Measurements from ENCODE around the gene IER3. TPM values are rescaled to one million over a fixed set of nuclear protein-coding genes. Genes with fewer than 3 reads are reported as not detected.

The IER3 gene
- total RNA-seq, 2 donors from 2014 or later, result 102 to 136 TPM

GRCh38 chr6:30730601-30731435, 13.5 kb downstream of the IER3 start:
- Mint-ChIP-seq H3K27me3 (ENCODE audit: insufficient read depth) (no peaks in the 10 kb centered on the region), H3K4me1 (peaks cover 9% of the 10 kb centered on the region), H3K9me3 (no peaks in the 10 kb centered on the region), H3K4me3 (no peak overlapping the region), H3K27ac (peak overlapping the region; percentile 92), H3K36me3 (ENCODE audit: low read depth) (peaks cover 65% of the 10 kb centered on the region)
- Histone ChIP-seq H3K36me3 (ENCODE audit: control insufficient read depth, insufficient read depth, low read length) (peaks cover 48% of the 10 kb centered on the region), H3K4me1 (ENCODE audit: control insufficient read depth, insufficient read depth, low read length) (no peaks in the 10 kb centered on the region), H3K9me3 (ENCODE audit: control insufficient read depth, low read length) (no peaks in the 10 kb centered on the region), H3K4me3 (ENCODE audit: low read length) (no peak overlapping the region), H3K27me3 (ENCODE audit: control insufficient read depth, insufficient read depth, low read length, poor library complexity, severe bottlenecking) (no peaks in the 10 kb centered on the region), H3K9ac (ENCODE audit: extremely low read depth, low read length, poor library complexity, severe bottlenecking) (no peak overlapping the region), H3K27ac (ENCODE audit: low read depth, low read length) (no peak overlapping the region)
- peak; percentile 94 for DNase-seq
- peak; percentile 82 for TF ChIP-seq CTCF (conservative IDR thresholded peaks at IDR 0.05)
- WGBS, 2 experiments (ENCODE audit: insufficient coverage in 1 of 2, insufficient read length in 1 of 2), result 80 to 87% methylated on average over 11 to 30 of the region's 30 CpGs

- Mint-ChIP-seq H3K4me1 (peaks cover 22% of the 10 kb centered on the region), H3K4me3 (no peak overlapping the region), H3K27ac (peak overlapping the region; percentile 78), H3K27me3 (ENCODE audit: insufficient read depth) (no peaks in the 10 kb centered on the region), H3K36me3 (ENCODE audit: low read depth) (peaks cover 76% of the 10 kb centered on the region), H3K9me3 (no peaks in the 10 kb centered on the region)
- H3K27me3 ChIP-seq (ENCODE audit: control insufficient read depth, insufficient read depth, low read length, poor library complexity, severe bottlenecking), result no peaks in the 10 kb centered on the region
- no peak overlapping the region for H3K4me3 ChIP-seq (ENCODE audit: low read length)
- no peak overlapping the region for H3K9ac ChIP-seq (ENCODE audit: extremely low read depth, low read length, poor library complexity, severe bottlenecking)
- TF ChIP-seq CTCF (conservative IDR thresholded peaks at IDR 0.05), result peak; percentile 46
- peaks cover 62% of the 10 kb centered on the region for H3K36me3 ChIP-seq (ENCODE audit: control insufficient read depth, insufficient read depth, low read length)
- no peak for DNase-seq
- no peaks in the 10 kb centered on the region for H3K9me3 ChIP-seq (ENCODE audit: control insufficient read depth, low read length)
- 78 to 87% methylated on average over 5 to 7 of the region's 7 CpGs for WGBS, 2 experiments (ENCODE audit: insufficient coverage in 1 of 2, insufficient read length in 1 of 2)
- no peak overlapping the region for H3K27ac ChIP-seq (ENCODE audit: low read depth, low read length)
- H3K4me1 ChIP-seq (ENCODE audit: control insufficient read depth, insufficient read depth, low read length), result no peaks in the 10 kb centered on the region
Observed at GRCh38 chr6:30727920-30728553, 16.3 kb downstream of the IER3 start.

- H3K27ac Mint-ChIP-seq, result peak overlapping the region; percentile 76
- no peak overlapping the region for H3K9ac ChIP-seq (ENCODE audit: extremely low read depth, low read length, poor library complexity, severe bottlenecking)
- H3K4me1 ChIP-seq (ENCODE audit: control insufficient read depth, insufficient read depth, low read length), result no peaks in the 10 kb centered on the region
- WGBS, 2 experiments (ENCODE audit: insufficient coverage in 1 of 2, insufficient read length in 1 of 2), result 93 to 100% methylated on average over 9 to 11 of the region's 11 CpGs
- no peak for DNase-seq
- no peaks in the 10 kb centered on the region for H3K9me3 ChIP-seq (ENCODE audit: control insufficient read depth, low read length)
- no peak for TF ChIP-seq CTCF (conservative IDR thresholded peaks at IDR 0.05)
- peaks cover 80% of the 10 kb centered on the region for H3K36me3 Mint-ChIP-seq (ENCODE audit: low read depth)
- no peaks in the 10 kb centered on the region for H3K27me3 Mint-ChIP-seq (ENCODE audit: insufficient read depth)
- peaks cover 31% of the 10 kb centered on the region for H3K4me1 Mint-ChIP-seq
- H3K27ac ChIP-seq (ENCODE audit: low read depth, low read length), result no peak overlapping the region
- no peak overlapping the region for H3K4me3 ChIP-seq (ENCODE audit: low read length)
- H3K9me3 Mint-ChIP-seq, result no peaks in the 10 kb centered on the region
- no peaks in the 10 kb centered on the region for H3K27me3 ChIP-seq (ENCODE audit: control insufficient read depth, insufficient read depth, low read length, poor library complexity, severe bottlenecking)
- H3K4me3 Mint-ChIP-seq, result no peak overlapping the region
- H3K36me3 ChIP-seq (ENCODE audit: control insufficient read depth, insufficient read depth, low read length), result peaks cover 64% of the 10 kb centered on the region
Observed at GRCh38 chr6:30726506-30727413, 17.6 kb downstream of the IER3 start.

Data from endodermal cell (in vitro differentiated cells).